Tibial nerve (tissue), 3 donors: Measurements from ENCODE around the gene RNF13.

Experiments used
- CTCF ChIP-seq, 5 experiments: fragments of 200-600 bp in 3 of 5; fragments of 450-650 bp in 2 of 5; sonication (generic) in 3 of 5; IDR thresholded peaks; one replicate each; pipeline ENCODE4 v1.5.1; 2016 to 2019; ENCODE audit warnings: antibody characterized with exemption in 5 of 5, mild to moderate bottlenecking in 3 of 5, moderate library complexity in 2 of 5
- POLR2A ChIP-seq, 2 donors: fragments of 450-650 bp; IDR thresholded peaks; one replicate each; pipeline ENCODE4 v1.6.1; 2017; ENCODE audit warnings: antibody characterized with exemption in 2 of 2, mild to moderate bottlenecking in 2 of 2, moderate library complexity in 2 of 2

GRCh38 chr3:149977386-149977785 lies 164.4 kb downstream of the RNF13 start:
- TF ChIP-seq CTCF (IDR thresholded peaks at IDR 0.05) (no peak), POLR2A (IDR thresholded peaks at IDR 0.05) (no peak)
